Breast epithelium (tissue), 3 donors: ENCODE measurements around the gene PLOD3.

Experiments
- CTCF ChIP-seq, 3 donors: fragments of 450-650 bp; IDR thresholded peaks; one replicate each; pipeline ENCODE4 v1.5.1; 2016 to 2017; ENCODE audit warnings: antibody characterized with exemption in 3 of 3, mild to moderate bottlenecking in 3 of 3, moderate library complexity in 3 of 3
- POLR2A ChIP-seq: fragments of 450-650 bp; IDR thresholded peaks from one replicate; pipeline ENCODE4 v1.6.1; 2016; ENCODE audit warnings: antibody characterized with exemption, mild to moderate bottlenecking, moderate library complexity
- POLR2AphosphoS5 ChIP-seq, 3 donors: sonication (generic); formaldehyde crosslinking; IDR thresholded peaks; one replicate each; pipeline ENCODE4 v1.6.1; 2017; ENCODE audit warnings: antibody characterized with exemption in 3 of 3

GRCh38 chr7:101161692-101162471 is 55.5 kb downstream of the PLOD3 start:
- no peak for TF ChIP-seq CTCF (IDR thresholded peaks at IDR 0.05)
- no peak for TF ChIP-seq POLR2A
- TF ChIP-seq POLR2AphosphoS5 (IDR thresholded peaks at IDR 0.05), result no peak
